ENCODE data around the gene RLF. TPM values are rescaled to one million over a fixed set of nuclear protein-coding genes. Genes with fewer than 3 reads are reported as not detected.

The RLF gene
- total and polyA plus RNA-seq, 10 of the 15 experiments (the other 5 are each of a cell fraction or from before 2014, with no cell fraction given), result 2.0 to 19.8 (median 8.7) TPM

DNA sequence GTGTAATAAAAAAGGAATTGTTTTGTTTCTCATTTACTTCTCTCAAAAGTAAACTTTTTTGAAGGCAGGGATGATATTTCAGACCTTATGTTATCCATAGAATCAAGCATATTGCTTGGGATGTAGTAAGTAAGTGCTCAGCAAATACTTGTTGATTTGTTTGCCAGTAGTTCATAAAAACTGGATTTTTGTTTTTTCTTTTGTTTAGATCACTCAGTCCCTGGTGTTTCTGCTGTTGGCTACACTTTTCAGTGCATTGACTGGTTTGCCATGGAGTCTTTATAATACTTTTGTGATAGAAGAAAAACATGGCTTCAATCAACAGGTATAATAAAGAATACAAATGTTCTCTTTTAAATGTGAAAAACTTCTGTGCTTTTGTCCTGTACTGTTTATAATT lies 107.0 kb downstream of the RLF start:
- no peak for DNase-seq (ENCODE audit: low read depth, low spot score)
- in situ Hi-C loops (cut with MboI) (no loop called here), intact Hi-C loops (cut with micrococcal nuclease; ENCODE audit: unreplicated experiment) (no loop called here)
- ChIA-PET POLR2A (interaction anchor here (0.6 kb wide), 1 partner anchor 13 kb away, joined by 4 read pairs; no protein-coding TSS in a partner anchor), RAD21 (ENCODE audit: unreplicated experiment) (no interaction called here), CTCF (interaction anchor here (2.0 to 2.5 kb wide), 2 partner anchors 47 to 116 kb away, joined by 5 to 7 read pairs; no protein-coding TSS in a partner anchor), SMC1A (ENCODE audit: uncharacterized antibody, unreplicated experiment) (interaction anchor here (2.0 kb wide), 1 partner anchor 115 kb away, joined by 8 read pairs; no protein-coding TSS in a partner anchor)
- Histone ChIP-seq H2AFZ (ENCODE audit: control insufficient read depth, low read depth, low read length) (no peak overlapping the region), H3K79me2 (ENCODE audit: control insufficient read depth, insufficient read depth, low read length) (peaks cover 1% of the 10 kb centered on the region; the same call in 1 of the 2 replicates), H3K27ac (ENCODE audit: control insufficient read depth, insufficient read depth) (no peak overlapping the region), H3K9ac (ENCODE audit: control insufficient read depth, insufficient read depth, low read length) (no peak overlapping the region), H3K4me1 (ENCODE audit: control insufficient read depth, insufficient read depth, low read length) (peaks cover 10% of the 10 kb centered on the region; the same call in 1 of the 2 replicates), H3K4me2 (ENCODE audit: control insufficient read depth, insufficient read depth) (no peak overlapping the region), H4K20me1 (ENCODE audit: control insufficient read depth, insufficient read depth) (no peaks in the 10 kb centered on the region), H3K9me3 (replicated peaks; ENCODE audit: control insufficient read depth, insufficient read depth, low read length) (no peaks in the 10 kb centered on the region), H3K27me3 (replicated peaks in 1 of 2; ENCODE audit: control insufficient read depth in 2 of 2, insufficient read depth in 2 of 2, low read length in 1 of 2) (no peaks in the 10 kb centered on the region), H3K4me3 (no peak overlapping the region), H3K36me3 (ENCODE audit: control insufficient read depth in 2 of 2, insufficient read depth in 2 of 2, low read length in 1 of 2) (peaks cover 2 to 10% of the 10 kb centered on the region in 2 experiments; a peak in 3 of 4 replicates)
- BruUV-seq (replicated peaks), result no TSS peak
- FAIRE-seq, result no peak
- TF ChIP-seq BCL11A (IDR thresholded peaks at IDR 0.05; ENCODE audit: low read depth, low read length) (no peak), NFYB (IDR thresholded peaks at IDR 0.05; ENCODE audit: insufficient read depth, low read depth, low read length) (no peak), BMI1 (IDR thresholded peaks at IDR 0.05; ENCODE audit: borderline replicate concordance) (no peak), SMARCA5 (IDR thresholded peaks at IDR 0.05) (no peak), ZNF274 (IDR thresholded peaks at IDR 0.05; ENCODE audit: insufficient read depth, insufficient read length) (no peak)
- no peak for ATAC-seq

- Histone ChIP-seq H4K20me1 (ENCODE audit: control insufficient read depth, insufficient read depth) (no peaks in the 10 kb centered on the region), H3K4me3 (no peak overlapping the region), H3K4me1 (ENCODE audit: control insufficient read depth, insufficient read depth, low read length) (peaks cover 5% of the 10 kb centered on the region; the same call in 1 of the 2 replicates), H3K79me2 (ENCODE audit: control insufficient read depth, insufficient read depth, low read length) (no peaks in the 10 kb centered on the region), H2AFZ (ENCODE audit: control insufficient read depth, low read depth, low read length) (no peak overlapping the region), H3K36me3 (ENCODE audit: control insufficient read depth in 2 of 2, insufficient read depth in 2 of 2, low read length in 1 of 2) (peaks cover 2 to 17% of the 10 kb centered on the region in 2 experiments; a peak in 3 of 4 replicates), H3K27me3 (replicated peaks in 1 of 2; ENCODE audit: control insufficient read depth in 2 of 2, insufficient read depth in 2 of 2, low read length in 1 of 2) (no peaks in the 10 kb centered on the region), H3K9me3 (replicated peaks; ENCODE audit: control insufficient read depth, insufficient read depth, low read length) (no peaks in the 10 kb centered on the region), H3K9ac (ENCODE audit: control insufficient read depth, insufficient read depth, low read length) (no peak overlapping the region), H3K4me2 (ENCODE audit: control insufficient read depth, insufficient read depth) (no peak overlapping the region), H3K27ac (ENCODE audit: control insufficient read depth, insufficient read depth) (no peak overlapping the region)
- DNase-seq (ENCODE audit: low read depth, low spot score) (no peak), ATAC-seq (peak; percentile 55), FAIRE-seq (no peak)
- no TSS peak for BruUV-seq (replicated peaks)
- TF ChIP-seq TBL1XR1 (IDR thresholded peaks at IDR 0.05; ENCODE audit: low read depth, low read length), result no peak
- TF ChIP-seq MTA2 (IDR thresholded peaks at IDR 0.05; ENCODE audit: low read depth), result peak; percentile 67
- TF ChIP-seq HDGF (IDR thresholded peaks at IDR 0.05), result 0 out of 2 replicates have a peak, but pooled peaks have one; percentile 28
- in situ Hi-C loops (cut with MboI) (no loop called here), intact Hi-C loops (cut with micrococcal nuclease; ENCODE audit: unreplicated experiment) (no loop called here)
- ChIA-PET SMC1A (ENCODE audit: uncharacterized antibody, unreplicated experiment) (interaction anchor here (0.7 to 2.0 kb wide), 5 partner anchors 12 to 87 kb away, joined by 3 to 7 read pairs (median 5); partner anchors contain the start of gene ZMPSTE24), CTCF (interaction anchor here (0.8 to 1.5 kb wide), 3 partner anchors 46 to 135 kb away, joined by 3 to 5 read pairs (median 5); no protein-coding TSS in a partner anchor), POLR2A (no interaction called here), RAD21 (ENCODE audit: unreplicated experiment) (no interaction called here)
- whole genome bisulfite sequencing (ENCODE audit: insufficient coverage, insufficient replicate concordance, low lambda C conversion rate, missing lambda C conversion rate), result 0% methylated on average over 3 of the region's 3 CpGs
These were observed 109.1 kb downstream of the RLF start for GRCh38 chr1:40270152-40270834.

All from GM12878 (cell line).